HEK293 (cell line): ENCODE results near the gene SUPT5H.
A peak's percentile ranks its signal among the peaks of the same experiment; 100 is the strongest.

Experiments used
- CTCF ChIA-PET: fragments of 350-600 bp; formaldehyde crosslinking; extraction: SDS; loops from one replicate; lab custom pipeline; 2021; ENCODE audit warnings: antibody characterized with exemption; lab: Yijun Ruan, JAX
- POLR2A ChIA-PET: fragments of 300-600 bp; formaldehyde crosslinking; extraction: SDS; loops from one replicate; lab custom pipeline; 2020; ENCODE audit warnings: antibody characterized with exemption, inconsistent platforms; lab: Yijun Ruan, JAX
- H3K27ac ChIP-seq: fragments of 200-500 bp; sonication (Bioruptor generic); 2 replicates; pipeline ENCODE4 v1.5.1; 2014; ENCODE audit warnings: low read depth, low read length, control low read depth, inconsistent platforms; ENCODE audit errors: extremely low read depth
- H3K36me3 ChIP-seq, 2 experiments: fragments of 200-500 bp in 1 of 2; sonication (Bioruptor generic) in 1 of 2; 1 replicate in 1 of 2; 2 replicates in 1 of 2; pipeline ENCODE4 v1.5.1; 2014 to 2017; ENCODE audit warnings: inconsistent platforms in 2 of 2, low read length in 2 of 2; ENCODE audit not compliant: control insufficient read depth in 2 of 2, insufficient read depth in 1 of 2
- H3K4me1 ChIP-seq: fragments of 200-500 bp; sonication (Bioruptor generic); 2 replicates; pipeline ENCODE4 v1.5.1; 2014; ENCODE audit warnings: mild to moderate bottlenecking, low read length, inconsistent platforms; ENCODE audit not compliant: control insufficient read depth, insufficient read depth
- H3K4me3 ChIP-seq: 2 replicates; pipeline ENCODE4 v1.5.1; 2011; ENCODE audit warnings: low read depth, mild to moderate bottlenecking, control low read depth, low read length, moderate library complexity
- H3K9me3 ChIP-seq: fragments of 200-500 bp; sonication (Bioruptor generic); 2 replicates; pipeline ENCODE4 v1.5.1; 2014; ENCODE audit warnings: low read depth, low read length, inconsistent platforms; ENCODE audit not compliant: control insufficient read depth, insufficient read depth
- IKZF3 ChIP-seq: fragments of 450-650 bp; IDR thresholded peaks from 2 replicates; pipeline ENCODE4 v1.5.0; 2018; ENCODE audit warnings: missing biosample characterization, mild to moderate bottlenecking, missing genetic modification characterization, moderate library complexity
- KLF7 ChIP-seq: fragments of 450-650 bp; formaldehyde crosslinking; IDR thresholded peaks from 2 replicates; pipeline ENCODE4 v1.5.1; 2016; ENCODE audit warnings: missing biosample characterization, missing genetic modification characterization, borderline replicate concordance
- PRDM10 ChIP-seq: fragments of 450-650 bp; formaldehyde crosslinking; IDR thresholded peaks from 2 replicates; pipeline ENCODE4 v1.5.1; 2016; ENCODE audit warnings: missing biosample characterization, missing genetic modification characterization
- SP7 ChIP-seq: fragments of 450-650 bp; formaldehyde crosslinking; IDR thresholded peaks from 2 replicates; pipeline ENCODE4 v1.5.1; 2016; ENCODE audit warnings: missing biosample characterization, missing genetic modification characterization
- ZBTB10 ChIP-seq: fragments of 450-650 bp; formaldehyde crosslinking; IDR thresholded peaks from 2 replicates; pipeline ENCODE4 v1.5.1; 2016; ENCODE audit warnings: missing biosample characterization, missing genetic modification characterization
- ZFHX2 ChIP-seq: fragments of 450-650 bp; formaldehyde crosslinking; conservative IDR thresholded peaks from 2 replicates; pipeline ENCODE4 v1.5.1; 2016; ENCODE audit warnings: missing biosample characterization, missing genetic modification characterization
- ZNF155 ChIP-seq: fragments of 450-650 bp; formaldehyde crosslinking; IDR thresholded peaks from 2 replicates; pipeline ENCODE4 v1.5.1; 2016; ENCODE audit warnings: missing biosample characterization, missing genetic modification characterization
- ZNF266 ChIP-seq: fragments of 450-650 bp; formaldehyde crosslinking; IDR thresholded peaks from 2 replicates; pipeline ENCODE4 v1.5.1; 2016; ENCODE audit warnings: missing biosample characterization, missing genetic modification characterization, low read depth
- ZNF274 ChIP-seq, 2 experiments: fragments of 200-500 bp in 1 of 2; fragments of 450-650 bp in 1 of 2; sonication (Bioruptor generic) in 1 of 2; formaldehyde crosslinking in 1 of 2; IDR thresholded peaks; 2 replicates each; pipeline versions ENCODE4 v1.5.1 to v1.6.1; 2014 to 2016; ENCODE audit warnings: borderline replicate concordance in 1 of 2, inconsistent platforms in 1 of 2, low read length in 1 of 2, missing biosample characterization in 1 of 2, missing genetic modification characterization in 1 of 2
- ZNF335 ChIP-seq: fragments of 450-650 bp; formaldehyde crosslinking; conservative IDR thresholded peaks from 2 replicates; pipeline ENCODE4 v1.5.1; 2016; ENCODE audit warnings: missing biosample characterization, missing genetic modification characterization
- ZNF341 ChIP-seq: fragments of 450-650 bp; formaldehyde crosslinking; IDR thresholded peaks from 2 replicates; pipeline ENCODE4; 2016; ENCODE audit warnings: low read depth, missing biosample characterization, missing genetic modification characterization
- ZNF366 ChIP-seq: fragments of 450-650 bp; formaldehyde crosslinking; conservative IDR thresholded peaks from 2 replicates; pipeline ENCODE4 v1.5.1; 2016; ENCODE audit warnings: missing biosample characterization, missing genetic modification characterization
- ZNF404 ChIP-seq: fragments of 450-650 bp; formaldehyde crosslinking; IDR thresholded peaks from 2 replicates; pipeline ENCODE4 v1.5.1; 2017; ENCODE audit warnings: missing biosample characterization, missing genetic modification characterization
- ZNF423 ChIP-seq: fragments of 450-650 bp; formaldehyde crosslinking; IDR thresholded peaks from 2 replicates; pipeline ENCODE4 v1.5.1; 2016; ENCODE audit warnings: missing biosample characterization, missing genetic modification characterization
- ZNF510 ChIP-seq: fragments of 450-650 bp; formaldehyde crosslinking; IDR thresholded peaks from 2 replicates; pipeline ENCODE4 v1.5.1; 2018; ENCODE audit warnings: mild to moderate bottlenecking, missing genetic modification characterization, missing biosample characterization; ENCODE audit not compliant: insufficient replicate concordance
- ZNF555 ChIP-seq: fragments of 450-650 bp; formaldehyde crosslinking; conservative IDR thresholded peaks from 2 replicates; pipeline ENCODE4 v1.5.1; 2017; ENCODE audit warnings: missing biosample characterization, mild to moderate bottlenecking, missing genetic modification characterization, inconsistent platforms
- ZNF571 ChIP-seq: fragments of 450-650 bp; formaldehyde crosslinking; IDR thresholded peaks from 2 replicates; pipeline ENCODE4 v1.5.0; 2017; ENCODE audit warnings: missing biosample characterization, missing genetic modification characterization
- ZNF621 ChIP-seq: fragments of 450-650 bp; formaldehyde crosslinking; IDR thresholded peaks from 2 replicates; pipeline ENCODE4 v1.5.1; 2017; ENCODE audit warnings: missing biosample characterization, missing genetic modification characterization
- ZNF624 ChIP-seq: fragments of 450-650 bp; formaldehyde crosslinking; IDR thresholded peaks from 2 replicates; pipeline ENCODE4 v1.5.1; 2017; ENCODE audit warnings: missing biosample characterization, missing genetic modification characterization
- ZNF629 ChIP-seq: fragments of 450-650 bp; formaldehyde crosslinking; IDR thresholded peaks from 2 replicates; pipeline ENCODE4 v1.5.1; 2017; ENCODE audit warnings: missing biosample characterization, missing genetic modification characterization
- ZNF670 ChIP-seq: fragments of 450-650 bp; formaldehyde crosslinking; IDR thresholded peaks from 2 replicates; pipeline ENCODE4 v1.5.1; 2016; ENCODE audit warnings: missing biosample characterization, missing genetic modification characterization, low read depth
- ZNF76 ChIP-seq: fragments of 450-650 bp; formaldehyde crosslinking; IDR thresholded peaks from 2 replicates; pipeline ENCODE4; 2016; ENCODE audit warnings: low read depth, missing biosample characterization, missing genetic modification characterization, borderline replicate concordance
- TF ChIP-seq, protein P1 (sequence below): fragments of 450-650 bp; formaldehyde crosslinking; IDR thresholded peaks from 2 replicates; pipeline ENCODE4 v1.5.1; 2016; ENCODE audit warnings: missing biosample characterization, missing genetic modification characterization
- TF ChIP-seq, protein P2 (sequence below): fragments of 450-650 bp; formaldehyde crosslinking; IDR thresholded peaks from 2 replicates; pipeline ENCODE4 v1.5.1; 2016; ENCODE audit warnings: missing biosample characterization, missing genetic modification characterization, borderline replicate concordance
- TF ChIP-seq, protein P3 (sequence below): fragments of 450-650 bp; formaldehyde crosslinking; IDR thresholded peaks from 2 replicates; pipeline ENCODE4 v1.5.1; 2017; ENCODE audit warnings: missing biosample characterization, missing genetic modification characterization

Gene SUPT5H

GRCh38 chr19:39497701-39497995 lies 52.3 kb downstream of the SUPT5H start:
- ChIA-PET CTCF (interaction anchor here (0.5 to 4.9 kb wide), 25 partner anchors 11 to 570 kb away, joined by 3 to 59 read pairs (median 5); partner anchors contain the start of genes EID2, EID2B, RPS16 and TIMM50), POLR2A (interaction anchor here (0.5 to 3.5 kb wide), 14 partner anchors 10 to 829 kb away, joined by 3 to 29 read pairs (median 5); partner anchors contain the start of genes EID2B, RPS16, SUPT5H and TIMM50)
- peak overlapping the region; percentile 2; the same call in 1 of the 2 replicates for H3K27ac ChIP-seq
- TF ChIP-seq ZNF266 (no peak), ZNF624 (tag by site-specific recombination) (no peak), SP7 (no peak), ZNF629 (tag by site-specific recombination) (no peak), ZNF335 (tag by site-specific recombination) (no peak), IKZF3 (peak; percentile 87), ZFHX2 (tag by site-specific recombination) (no peak), ZNF404 (tag by site-specific recombination) (no peak), ZNF76 (tag by site-specific recombination) (no peak), ZNF510 (no peak), ZNF341 (tag by site-specific recombination) (no peak), KLF7 (tag by site-specific recombination) (no peak), ZNF571 (no peak), PRDM10 (no peak), ZNF621 (tag by site-specific recombination) (no peak), ZNF155 (tag by site-specific recombination) (no peak), ZNF423 (no peak), ZNF670 (tag by site-specific recombination) (no peak), ZNF274 (IDR thresholded peaks at IDR 0.05; ENCODE audit: low read length) (no peak), ZNF274 (tag by site-specific recombination; IDR thresholded peaks at IDR 0.05; ENCODE audit: borderline replicate concordance) (no peak), ZNF366 (tag by site-specific recombination) (no peak), ZBTB10 (tag by site-specific recombination) (0 out of 2 replicates have a peak, but pooled peaks have one; percentile 59), ZNF555 (tag by site-specific recombination) (no peak)
- TF ChIP-seq, protein P1, sequence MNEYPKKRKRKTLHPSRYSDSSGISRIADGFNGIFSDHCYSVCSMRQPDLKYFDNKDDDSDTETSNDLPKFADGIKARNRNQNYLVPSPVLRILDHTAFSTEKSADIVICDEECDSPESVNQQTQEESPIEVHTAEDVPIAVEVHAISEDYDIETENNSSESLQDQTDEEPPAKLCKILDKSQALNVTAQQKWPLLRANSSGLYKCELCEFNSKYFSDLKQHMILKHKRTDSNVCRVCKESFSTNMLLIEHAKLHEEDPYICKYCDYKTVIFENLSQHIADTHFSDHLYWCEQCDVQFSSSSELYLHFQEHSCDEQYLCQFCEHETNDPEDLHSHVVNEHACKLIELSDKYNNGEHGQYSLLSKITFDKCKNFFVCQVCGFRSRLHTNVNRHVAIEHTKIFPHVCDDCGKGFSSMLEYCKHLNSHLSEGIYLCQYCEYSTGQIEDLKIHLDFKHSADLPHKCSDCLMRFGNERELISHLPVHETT (tag by site-specific recombination), result no peak
- TF ChIP-seq, protein P2, sequence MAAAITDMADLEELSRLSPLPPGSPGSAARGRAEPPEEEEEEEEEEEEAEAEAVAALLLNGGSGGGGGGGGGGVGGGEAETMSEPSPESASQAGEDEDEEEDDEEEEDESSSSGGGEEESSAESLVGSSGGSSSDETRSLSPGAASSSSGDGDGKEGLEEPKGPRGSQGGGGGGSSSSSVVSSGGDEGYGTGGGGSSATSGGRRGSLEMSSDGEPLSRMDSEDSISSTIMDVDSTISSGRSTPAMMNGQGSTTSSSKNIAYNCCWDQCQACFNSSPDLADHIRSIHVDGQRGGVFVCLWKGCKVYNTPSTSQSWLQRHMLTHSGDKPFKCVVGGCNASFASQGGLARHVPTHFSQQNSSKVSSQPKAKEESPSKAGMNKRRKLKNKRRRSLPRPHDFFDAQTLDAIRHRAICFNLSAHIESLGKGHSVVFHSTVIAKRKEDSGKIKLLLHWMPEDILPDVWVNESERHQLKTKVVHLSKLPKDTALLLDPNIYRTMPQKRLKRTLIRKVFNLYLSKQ (tag by site-specific recombination), result no peak
- TF ChIP-seq, protein P3, sequence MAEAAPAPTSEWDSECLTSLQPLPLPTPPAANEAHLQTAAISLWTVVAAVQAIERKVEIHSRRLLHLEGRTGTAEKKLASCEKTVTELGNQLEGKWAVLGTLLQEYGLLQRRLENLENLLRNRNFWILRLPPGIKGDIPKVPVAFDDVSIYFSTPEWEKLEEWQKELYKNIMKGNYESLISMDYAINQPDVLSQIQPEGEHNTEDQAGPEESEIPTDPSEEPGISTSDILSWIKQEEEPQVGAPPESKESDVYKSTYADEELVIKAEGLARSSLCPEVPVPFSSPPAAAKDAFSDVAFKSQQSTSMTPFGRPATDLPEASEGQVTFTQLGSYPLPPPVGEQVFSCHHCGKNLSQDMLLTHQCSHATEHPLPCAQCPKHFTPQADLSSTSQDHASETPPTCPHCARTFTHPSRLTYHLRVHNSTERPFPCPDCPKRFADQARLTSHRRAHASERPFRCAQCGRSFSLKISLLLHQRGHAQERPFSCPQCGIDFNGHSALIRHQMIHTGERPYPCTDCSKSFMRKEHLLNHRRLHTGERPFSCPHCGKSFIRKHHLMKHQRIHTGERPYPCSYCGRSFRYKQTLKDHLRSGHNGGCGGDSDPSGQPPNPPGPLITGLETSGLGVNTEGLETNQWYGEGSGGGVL, result no peak

More at GRCh38 chr19:39497701-39497995, 52.3 kb downstream of the SUPT5H start:
- H3K9me3 ChIP-seq, result no peaks in the 10 kb centered on the region
- H3K4me3 ChIP-seq, result no peak overlapping the region
- H3K36me3 ChIP-seq, result peaks cover 0 to 3% of the 10 kb centered on the region in 2 experiments; a peak in 1 of 3 replicates
- H3K4me1 ChIP-seq, result peaks cover 16% of the 10 kb centered on the region
